ENCODE measurements around the gene VASP.

VASP gene

DNA sequence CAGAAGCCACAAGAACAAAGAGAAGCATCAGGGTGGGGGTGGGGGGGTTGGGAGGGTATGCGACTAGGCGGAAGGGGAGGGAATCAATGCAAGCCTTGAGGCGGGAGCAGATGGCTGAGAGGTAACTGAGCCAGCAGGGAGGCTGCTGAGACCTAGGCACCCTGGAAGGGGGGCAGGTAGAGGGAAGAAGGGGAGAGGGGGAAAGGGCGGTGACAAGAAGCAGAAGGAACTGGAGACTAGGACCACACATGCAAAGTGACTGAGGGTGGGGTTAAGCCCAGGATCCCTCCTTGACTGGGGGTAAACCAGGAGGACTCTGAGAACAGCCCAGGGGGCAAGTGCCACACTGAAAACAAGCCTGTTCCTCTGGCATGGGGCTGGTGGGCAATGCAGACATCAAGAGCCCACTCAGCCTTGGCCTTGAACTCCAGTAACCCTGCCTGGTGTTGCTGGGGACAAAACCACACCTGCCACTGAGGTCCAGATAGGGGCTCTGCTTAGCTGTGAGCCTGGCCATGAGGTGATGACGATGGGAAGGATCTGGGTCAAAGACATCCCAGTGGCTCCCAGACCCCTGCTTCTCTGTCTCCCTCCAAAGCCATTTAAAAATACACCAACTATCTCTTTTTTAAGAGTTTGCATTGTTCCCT is 57.0 kb downstream of the VASP start:
- no peaks in the 10 kb centered on the region for H3K27me3 Mint-ChIP-seq
- no peak overlapping the region for H3K4me3 Mint-ChIP-seq
- H3K4me1 Mint-ChIP-seq, result peaks cover 34% of the 10 kb centered on the region
- H3K36me3 Mint-ChIP-seq (ENCODE audit: low read depth), result peaks cover 2% of the 10 kb centered on the region
- H3K27ac Mint-ChIP-seq, result peak overlapping the region; percentile 35
- DNase-seq, result no peak
- peak; percentile 32 for ATAC-seq
- H3K9me3 Mint-ChIP-seq, result no peaks in the 10 kb centered on the region

DNA sequence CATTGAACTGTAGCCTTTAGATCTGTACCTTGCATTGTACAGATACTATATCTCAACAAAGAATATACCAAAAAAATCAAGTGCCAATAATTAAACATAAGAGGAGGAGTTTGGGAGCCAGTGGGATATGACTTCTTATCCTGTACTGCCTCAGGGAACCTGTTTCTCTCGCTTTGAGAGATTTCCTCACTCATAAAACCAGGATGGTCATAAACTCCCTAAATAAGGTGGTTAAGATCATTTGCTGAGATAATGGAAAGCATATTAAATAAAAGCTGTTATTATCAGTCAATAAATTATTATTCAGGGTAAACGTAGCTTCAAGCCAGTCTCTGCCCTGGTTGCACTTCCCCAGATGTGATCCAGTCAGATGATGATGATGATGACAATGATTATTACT is 60.3 kb downstream of the VASP start:
- no peaks in the 10 kb centered on the region for H3K36me3 Mint-ChIP-seq (ENCODE audit: low read depth)
- no peak overlapping the region for H3K4me3 Mint-ChIP-seq
- no peak for ATAC-seq
- no peaks in the 10 kb centered on the region for H3K27me3 Mint-ChIP-seq
- no peak for DNase-seq
- no peak overlapping the region for H3K27ac Mint-ChIP-seq
- H3K4me1 Mint-ChIP-seq, result peaks cover 25% of the 10 kb centered on the region
- H3K9me3 Mint-ChIP-seq, result no peaks in the 10 kb centered on the region

DNA sequence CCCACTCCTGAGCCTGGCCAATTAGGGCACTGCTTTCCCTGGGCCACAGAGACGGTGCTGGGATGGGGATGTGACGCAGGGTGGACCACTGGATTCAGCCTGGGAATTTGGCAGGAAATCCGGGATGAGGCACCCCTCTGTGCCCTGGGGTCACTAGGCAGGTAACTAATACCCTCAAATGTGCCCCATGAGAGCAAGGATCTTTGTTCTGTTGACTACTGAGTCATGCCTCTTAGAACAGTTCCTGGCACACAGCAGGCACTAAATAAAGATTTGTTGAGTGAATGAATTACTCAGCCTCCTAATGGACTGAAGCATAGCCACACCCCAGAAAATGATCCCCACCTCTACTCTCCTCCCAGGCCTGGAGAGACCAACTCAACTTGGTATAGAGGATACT is 61.5 kb downstream of the VASP start:
- no peaks in the 10 kb centered on the region for H3K27me3 Mint-ChIP-seq
- no peaks in the 10 kb centered on the region for H3K9me3 Mint-ChIP-seq
- no peak overlapping the region for H3K4me3 Mint-ChIP-seq
- no peaks in the 10 kb centered on the region for H3K36me3 Mint-ChIP-seq (ENCODE audit: low read depth)
- no peak overlapping the region for H3K27ac Mint-ChIP-seq
- H3K4me1 Mint-ChIP-seq, result peaks cover 15% of the 10 kb centered on the region
- ATAC-seq (no peak), DNase-seq (no peak)

DNA sequence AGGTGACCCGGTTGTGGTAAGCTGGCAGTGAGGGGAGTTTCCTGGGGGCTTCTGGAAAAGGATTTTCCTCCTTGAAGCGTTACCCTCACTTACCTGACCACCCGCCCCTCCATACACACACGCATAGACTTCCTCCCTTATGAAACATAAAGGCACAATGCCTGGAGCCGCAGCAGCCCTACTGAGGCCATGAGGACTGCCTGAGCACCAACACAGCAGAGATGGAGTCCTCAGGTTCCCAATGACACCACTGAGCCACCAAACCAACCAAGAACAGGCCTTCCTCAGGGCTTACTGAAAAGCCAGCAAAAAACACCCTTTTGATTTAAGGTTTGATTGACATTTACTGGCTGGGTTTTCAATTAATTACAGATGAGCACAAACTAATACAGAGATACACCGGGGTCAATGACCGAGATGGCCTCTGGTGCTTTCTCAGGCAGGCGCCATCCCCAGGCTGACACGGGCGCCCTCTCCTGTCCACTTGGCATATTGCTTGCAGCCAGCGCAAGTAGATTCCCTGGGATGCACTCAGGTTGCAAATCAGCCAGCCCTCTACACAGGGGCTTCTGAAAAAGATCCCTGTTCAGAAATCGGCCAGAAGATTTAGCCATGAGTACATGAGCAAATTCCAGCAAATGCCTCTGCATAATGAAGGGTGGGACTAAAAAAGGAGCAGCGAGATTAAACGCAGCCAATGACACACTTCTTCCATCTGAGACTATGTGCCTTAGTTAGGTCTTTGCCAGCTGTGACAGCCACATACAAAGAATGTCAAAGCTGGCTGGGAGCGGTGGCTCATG is 62.5 kb downstream of the VASP start:
- Mint-ChIP-seq H3K4me1 (peaks cover 9% of the 10 kb centered on the region), H3K36me3 (ENCODE audit: low read depth) (no peaks in the 10 kb centered on the region), H3K4me3 (no peak overlapping the region), H3K27me3 (no peaks in the 10 kb centered on the region), H3K27ac (peak overlapping the region; percentile 42), H3K9me3 (no peaks in the 10 kb centered on the region)
- ATAC-seq (peak; percentile 49), DNase-seq (peak; percentile 77)

DNA sequence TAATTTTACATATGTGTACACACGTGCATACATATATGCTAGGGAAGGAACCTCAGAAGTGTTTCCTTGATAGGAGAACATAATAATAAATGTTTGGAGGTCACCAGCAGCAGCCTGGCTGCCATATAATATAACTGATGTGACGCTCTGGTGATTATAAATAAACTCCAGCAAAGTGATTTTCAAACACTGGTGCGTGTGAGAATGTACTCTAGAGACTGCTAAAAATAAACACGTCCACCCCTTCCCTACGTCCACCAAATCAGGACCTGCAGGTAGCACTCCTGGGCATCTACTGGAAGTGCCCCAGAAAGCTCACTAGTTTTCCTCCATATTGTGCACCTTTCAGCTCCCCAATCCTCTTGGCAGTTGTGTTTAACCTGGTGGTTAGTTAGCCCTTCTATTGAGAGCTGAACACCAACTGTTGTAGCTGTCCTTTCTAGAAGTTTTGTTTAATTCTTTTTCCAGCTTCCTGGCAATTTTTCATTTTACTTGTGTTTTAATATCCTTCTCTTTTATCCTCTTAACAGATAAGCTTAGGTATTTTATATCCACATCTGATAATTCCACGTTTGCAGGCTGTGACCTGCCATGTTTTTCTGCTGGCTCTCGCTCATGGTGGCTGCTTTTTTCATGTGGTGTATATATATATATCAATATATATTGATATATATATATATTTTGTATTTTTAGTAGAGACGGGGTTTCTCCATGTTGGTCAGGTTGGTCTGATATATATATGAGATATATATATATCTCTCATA is 64.4 kb downstream of the VASP start:
- H3K9me3 Mint-ChIP-seq, result no peaks in the 10 kb centered on the region
- H3K36me3 Mint-ChIP-seq (ENCODE audit: low read depth), result peaks cover under 1% of the 10 kb centered on the region
- no peaks in the 10 kb centered on the region for H3K27me3 Mint-ChIP-seq
- no peak overlapping the region for H3K4me3 Mint-ChIP-seq
- no peak overlapping the region for H3K27ac Mint-ChIP-seq
- DNase-seq, result no peak
- peaks cover 9% of the 10 kb centered on the region for H3K4me1 Mint-ChIP-seq
- ATAC-seq, result no peak

DNA sequence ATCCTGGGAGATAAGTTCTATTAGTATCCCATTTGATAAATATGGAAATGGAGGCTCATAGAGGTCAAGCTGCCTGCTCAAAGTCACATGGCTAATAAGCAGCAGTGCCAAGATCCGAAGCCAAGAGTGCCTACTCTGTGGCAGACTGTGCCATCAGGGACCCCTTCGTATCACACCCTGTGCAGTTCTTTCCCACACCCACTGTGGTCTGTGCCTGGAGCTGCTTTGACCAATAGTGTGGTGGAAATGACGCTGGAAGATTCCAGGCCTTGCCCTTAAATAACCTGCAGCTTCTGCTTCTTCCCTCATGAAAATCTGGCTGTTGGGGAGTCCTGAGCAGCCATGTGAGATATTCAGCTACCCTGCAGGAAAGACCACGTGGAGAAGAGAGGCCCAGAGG is 67.2 kb downstream of the VASP start:
- no peak overlapping the region for H3K4me3 Mint-ChIP-seq
- H3K27me3 Mint-ChIP-seq, result no peaks in the 10 kb centered on the region
- peaks cover 12% of the 10 kb centered on the region for H3K4me1 Mint-ChIP-seq
- ATAC-seq, result no peak
- peaks cover 2% of the 10 kb centered on the region for H3K36me3 Mint-ChIP-seq (ENCODE audit: low read depth)
- H3K27ac Mint-ChIP-seq, result no peak overlapping the region
- H3K9me3 Mint-ChIP-seq, result no peaks in the 10 kb centered on the region
- DNase-seq, result no peak

DNA sequence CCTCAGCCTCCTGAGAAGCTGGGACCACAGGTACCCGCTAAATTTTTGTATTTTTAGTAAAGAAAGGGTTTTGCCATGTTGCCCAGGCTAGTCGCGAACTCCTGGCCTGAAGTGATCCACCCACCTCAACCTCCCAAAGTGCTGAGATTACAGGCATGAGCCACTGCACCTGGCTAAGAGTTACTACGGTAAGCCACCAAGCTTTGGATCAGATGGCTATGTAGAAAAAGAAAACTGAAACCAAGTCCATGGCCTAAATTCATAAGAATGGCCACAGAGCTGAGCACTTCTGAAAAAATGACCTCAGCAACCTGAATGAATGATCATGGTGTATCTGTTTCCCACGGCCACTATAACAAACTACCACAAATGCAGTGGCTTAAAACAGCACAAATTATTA is 67.9 kb downstream of the VASP start:
- DNase-seq (no peak), ATAC-seq (no peak)
- Mint-ChIP-seq H3K27me3 (no peaks in the 10 kb centered on the region), H3K4me3 (no peak overlapping the region), H3K27ac (no peak overlapping the region), H3K36me3 (ENCODE audit: low read depth) (peaks cover 2% of the 10 kb centered on the region), H3K9me3 (no peaks in the 10 kb centered on the region), H3K4me1 (peaks cover 5% of the 10 kb centered on the region)
